HG03575 (cell line): ENCODE results near the gene TYW1B.
A peak's percentile ranks its signal among the peaks of the same experiment; 100 is the strongest.
"Not testable (repeated sequence)": the region's sequence is repeated elsewhere in the genome, so short reads cannot be mapped to it uniquely, and the experiment has no call there.

Experiments used
- ATAC-seq: cut with Tn5 transposase; IDR thresholded peaks from one replicate; pipeline ENCODE4 v1.9.1; 2021; ENCODE audit not compliant: unreplicated experiment, insufficient number of reproducible peaks, low FRiP score; ENCODE audit errors: extremely low read depth

The TYW1B gene

GRCh38 chr7:72827839-72828591 lies at the start of gene TYW1B:
Gene TYW1B, minus strand, starts transcription at chr7:72828200. Its CDS starts 125 bp downstream, at chr7:72828075.
- peak; percentile 67 for ATAC-seq

GRCh38 chr7:72867591-72867990 lies 39.6 kb upstream of the TYW1B start:
- not testable (repeated sequence) for ATAC-seq

GRCh38 chr7:72858846-72859400 lies 30.9 kb upstream of the TYW1B start:
- not testable (repeated sequence) for ATAC-seq

GRCh38 chr7:72857925-72858324 lies 29.9 kb upstream of the TYW1B start:
- not testable (repeated sequence) for ATAC-seq

GRCh38 chr7:72855261-72855660 lies 27.3 kb upstream of the TYW1B start:
- ATAC-seq, result not testable (repeated sequence)

- ATAC-seq, result not testable (repeated sequence)
Observed at GRCh38 chr7:72852937-72853336, 24.9 kb upstream of the TYW1B start.

GRCh38 chr7:72850746-72851145 lies 22.7 kb upstream of the TYW1B start:
- ATAC-seq, result not testable (repeated sequence)

GRCh38 chr7:72844146-72844545 lies 16.1 kb upstream of the TYW1B start:
- not testable (repeated sequence) for ATAC-seq

GRCh38 chr7:72843166-72843565 lies 15.2 kb upstream of the TYW1B start:
- not testable (repeated sequence) for ATAC-seq

- not testable (repeated sequence) for ATAC-seq
Observed at GRCh38 chr7:72840966-72841511, 13.0 kb upstream of the TYW1B start.

- ATAC-seq, result not testable (repeated sequence)
Observed at GRCh38 chr7:72838315-72838714, 10.3 kb upstream of the TYW1B start.

- ATAC-seq, result not testable (repeated sequence)
Observed at GRCh38 chr7:72837291-72837690, 9.3 kb upstream of the TYW1B start.

- not testable (repeated sequence) for ATAC-seq
Observed at GRCh38 chr7:72830567-72830966, 2.6 kb upstream of the TYW1B start.

GRCh38 chr7:72829687-72830354 lies 1.8 kb upstream of the TYW1B start:
- peak; percentile 22 for ATAC-seq

GRCh38 chr7:72829291-72829686 lies 1.3 kb upstream of the TYW1B start:
- ATAC-seq, result peak; percentile 36

GRCh38 chr7:72823765-72824732 lies 4.0 kb downstream of the TYW1B start:
- not testable (repeated sequence) for ATAC-seq

GRCh38 chr7:72822497-72822896 lies 5.5 kb downstream of the TYW1B start:
- not testable (repeated sequence) for ATAC-seq

GRCh38 chr7:72818663-72819361 lies 9.2 kb downstream of the TYW1B start:
- ATAC-seq, result not testable (repeated sequence)
